Caco-2 (cell line): ENCODE measurements around the gene UBAP2. TPM values are rescaled to one million over a fixed set of nuclear protein-coding genes. Genes with fewer than 3 reads are reported as not detected.
"Not testable (repeated sequence)": the region's sequence is repeated elsewhere in the genome, so short reads cannot be mapped to it uniquely, and the experiment has no call there.

ENCODE experiments used
- BruUV-seq: library from RNA; stranded (reverse); fragments of 400-500 nt; replicated peaks from 2 replicates; lab custom pipeline; 2021; lab: Mats Ljungman, UMichigan
- CTCF ChIA-PET: fragments of 300-600 bp; sonication (Branson Sonifier 250); formaldehyde crosslinking; loops from one replicate; lab custom pipeline; 2022; ENCODE audit warnings: antibody characterized with exemption; lab: Charles Lee
- POLR2A ChIA-PET: fragments of 300-600 bp; sonication (Branson Sonifier 250); formaldehyde crosslinking; loops from one replicate; lab custom pipeline; 2022; ENCODE audit warnings: antibody characterized with exemption; lab: Charles Lee
- DNase-seq, 2 experiments: peaks; one replicate each; pipeline versions ENCODE4 v3.0.0 to v3.0.0-alpha.2; 2020 to 2022
- H3K27me3 ChIP-seq: replicated peaks from 2 replicates; pipeline ENCODE4 v1.6.0; 2011; ENCODE audit warnings: low read length; ENCODE audit not compliant: control insufficient read depth, insufficient read depth
- H3K36me3 ChIP-seq: 2 replicates; pipeline ENCODE4 v1.5.1; 2011; ENCODE audit warnings: low read length; ENCODE audit not compliant: control insufficient read depth, insufficient read depth
- H3K4me1 ChIP-seq: fragments of 250-450 bp; sonication (Bioruptor Pico); 2 replicates; pipeline ENCODE4 v1.5.1; 2020; ENCODE audit warnings: mild to moderate bottlenecking
- H3K4me3 ChIP-seq: 2 replicates; pipeline ENCODE4 v1.5.1; 2011; ENCODE audit warnings: low read depth, mild to moderate bottlenecking, control low read depth, low read length
- H3K9me3 ChIP-seq: fragments of 250-450 bp; sonication (Bioruptor Pico); 2 replicates; pipeline ENCODE4 v1.5.1; 2020; ENCODE audit warnings: mild to moderate bottlenecking, moderate library complexity
- H3K27ac Mint-ChIP-seq: one replicate; pipeline ENCODE4 v1.8.0; 2022; ENCODE audit warnings: mixed read lengths; ENCODE audit not compliant: unreplicated experiment
- H3K27me3 Mint-ChIP-seq: one replicate; pipeline ENCODE4 v1.8.0; 2022; ENCODE audit warnings: mixed read lengths; ENCODE audit not compliant: insufficient read depth, unreplicated experiment
- H3K36me3 Mint-ChIP-seq: one replicate; pipeline ENCODE4 v1.8.0; 2022; ENCODE audit warnings: mild to moderate bottlenecking, mixed read lengths; ENCODE audit not compliant: insufficient read depth, unreplicated experiment
- H3K4me1 Mint-ChIP-seq: one replicate; pipeline ENCODE4 v1.8.0; 2022; ENCODE audit warnings: low read depth, mixed read lengths; ENCODE audit not compliant: unreplicated experiment
- H3K4me3 Mint-ChIP-seq: one replicate; pipeline ENCODE4 v1.8.0; 2022; ENCODE audit warnings: mild to moderate bottlenecking, moderate library complexity, mixed read lengths; ENCODE audit not compliant: unreplicated experiment
- H3K9me3 Mint-ChIP-seq: one replicate; pipeline ENCODE4 v1.8.0; 2022; ENCODE audit warnings: mixed read lengths; ENCODE audit not compliant: unreplicated experiment
- intact Hi-C: fragments of 100-400 bp; cut with micrococcal nuclease; formaldehyde crosslinking; loops from one replicate; pipeline ENCODE4 v1.10.0; 2022; ENCODE audit not compliant: unreplicated experiment
- total RNA-seq: library from RNA; stranded (reverse); gene quantifications from 2 replicates; pipeline ENCODE4 v1.2.3, GENCODE V29; 2022
- TF ChIP-seq, protein P1 (sequence below), 2 experiments: fragments of 200-600 bp in 1 of 2; IDR thresholded peaks; 1 replicate in 1 of 2; 2 replicates in 1 of 2; pipeline versions ENCODE4 v1.5.1 to v1.8.0; 2011 to 2022; ENCODE audit warnings: antibody characterized with exemption in 1 of 2, control low read depth in 1 of 2, inconsistent platforms in 1 of 2, low read depth in 1 of 2, low read length in 1 of 2, mild to moderate bottlenecking in 1 of 2, moderate library complexity in 1 of 2; ENCODE audit not compliant: insufficient read depth in 1 of 2, severe bottlenecking in 1 of 2, unreplicated experiment in 1 of 2

Gene UBAP2
- total RNA-seq, 1 experiment from 2014 or later: 87.5 TPM

DNA sequence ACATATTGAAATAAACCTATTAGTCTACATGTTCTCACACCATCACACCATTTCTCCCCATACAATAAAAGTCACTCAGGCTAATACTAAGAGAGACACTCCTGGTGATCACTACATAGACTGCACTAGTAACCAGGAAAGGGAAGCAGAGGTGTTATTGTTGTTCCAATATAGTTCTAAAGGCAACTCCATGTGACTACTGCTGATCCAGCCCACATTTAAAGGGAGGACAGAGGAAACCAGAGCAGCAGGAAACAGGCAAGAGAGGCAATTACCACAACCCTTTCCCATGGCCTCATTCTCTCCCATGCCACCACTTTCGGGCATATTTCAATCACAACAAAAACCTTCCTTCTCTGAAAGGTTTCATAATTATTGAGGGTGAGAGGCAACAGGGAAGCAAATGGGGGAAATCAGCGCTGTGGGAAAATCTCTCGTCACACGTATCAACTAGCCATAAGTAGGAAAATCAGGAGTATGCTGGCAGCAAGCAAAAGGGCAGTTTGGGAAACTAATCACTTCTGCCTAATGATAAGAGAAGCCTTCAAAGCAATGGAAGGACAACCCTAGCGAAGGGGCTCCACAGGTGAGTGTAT lies 1.8 kb downstream of the UBAP2 start:
- CTCF ChIA-PET: no interaction called here
- no peaks in the 10 kb centered on the region for H3K9me3 Mint-ChIP-seq
- DNase-seq: no peak
- POLR2A ChIA-PET: interaction anchor here (3.8 kb wide), 1 partner anchor 26 kb away, joined by 68 read pairs; no protein-coding TSS in a partner anchor
- H3K4me1 ChIP-seq: peaks cover 18% of the 10 kb centered on the region
- no peaks in the 10 kb centered on the region for H3K27me3 Mint-ChIP-seq
- no peaks in the 10 kb centered on the region for H3K27me3 ChIP-seq
- peak overlapping the region; percentile 33 for H3K27ac Mint-ChIP-seq
- peak overlapping the region; percentile 99 for H3K4me3 ChIP-seq
- intact Hi-C loops: loop anchor here (5.0 kb wide), 1 partner anchor 330 kb away; the partner anchor contains the start of gene MYORG
- peaks cover 77% of the 10 kb centered on the region for H3K36me3 Mint-ChIP-seq
- no TSS peak for BruUV-seq
- H3K9me3 ChIP-seq: no peaks in the 10 kb centered on the region
- TF ChIP-seq, protein P1, sequence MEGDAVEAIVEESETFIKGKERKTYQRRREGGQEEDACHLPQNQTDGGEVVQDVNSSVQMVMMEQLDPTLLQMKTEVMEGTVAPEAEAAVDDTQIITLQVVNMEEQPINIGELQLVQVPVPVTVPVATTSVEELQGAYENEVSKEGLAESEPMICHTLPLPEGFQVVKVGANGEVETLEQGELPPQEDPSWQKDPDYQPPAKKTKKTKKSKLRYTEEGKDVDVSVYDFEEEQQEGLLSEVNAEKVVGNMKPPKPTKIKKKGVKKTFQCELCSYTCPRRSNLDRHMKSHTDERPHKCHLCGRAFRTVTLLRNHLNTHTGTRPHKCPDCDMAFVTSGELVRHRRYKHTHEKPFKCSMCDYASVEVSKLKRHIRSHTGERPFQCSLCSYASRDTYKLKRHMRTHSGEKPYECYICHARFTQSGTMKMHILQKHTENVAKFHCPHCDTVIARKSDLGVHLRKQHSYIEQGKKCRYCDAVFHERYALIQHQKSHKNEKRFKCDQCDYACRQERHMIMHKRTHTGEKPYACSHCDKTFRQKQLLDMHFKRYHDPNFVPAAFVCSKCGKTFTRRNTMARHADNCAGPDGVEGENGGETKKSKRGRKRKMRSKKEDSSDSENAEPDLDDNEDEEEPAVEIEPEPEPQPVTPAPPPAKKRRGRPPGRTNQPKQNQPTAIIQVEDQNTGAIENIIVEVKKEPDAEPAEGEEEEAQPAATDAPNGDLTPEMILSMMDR (IDR thresholded peaks at IDR 0.05; ENCODE audit: insufficient read depth in 1 of 2, low read depth in 1 of 2, low read length in 1 of 2, severe bottlenecking in 1 of 2, unreplicated experiment in 1 of 2): no peak
- H3K4me3 Mint-ChIP-seq: peak overlapping the region; percentile 100
- no peaks in the 10 kb centered on the region; the same call in 1 of the 2 replicates for H3K36me3 ChIP-seq
- peaks cover 17% of the 10 kb centered on the region for H3K4me1 Mint-ChIP-seq

DNA sequence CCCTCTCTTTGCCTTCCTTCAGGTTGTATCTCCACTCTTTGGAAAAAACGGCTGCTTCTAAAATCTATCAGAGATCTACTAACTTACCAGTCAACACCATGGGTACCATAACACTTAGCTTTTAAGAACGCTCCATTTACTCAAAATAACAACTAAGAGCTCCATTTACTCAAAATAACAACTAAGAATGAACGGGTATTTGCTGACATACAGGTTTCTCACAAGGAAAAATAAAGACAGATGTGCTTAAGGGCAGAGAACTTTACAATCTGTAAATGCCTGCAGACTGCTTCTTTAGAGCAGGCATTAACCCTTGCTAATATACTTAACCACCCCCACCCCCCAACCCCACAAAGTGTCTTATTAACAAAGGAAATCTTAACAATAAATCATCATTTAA lies 2.8 kb downstream of the UBAP2 start:
- intact Hi-C loops: loop anchor here (5.0 kb wide), 1 partner anchor 331 kb away; the partner anchor contains the start of gene MYORG
- H3K36me3 Mint-ChIP-seq: peaks cover 87% of the 10 kb centered on the region
- Histone ChIP-seq H3K9me3 (no peaks in the 10 kb centered on the region), H3K4me3 (no peak overlapping the region), H3K27me3 (no peaks in the 10 kb centered on the region), H3K4me1 (peaks cover 18% of the 10 kb centered on the region), H3K36me3 (no peaks in the 10 kb centered on the region; the same call in 1 of the 2 replicates)
- no peaks in the 10 kb centered on the region for H3K9me3 Mint-ChIP-seq
- ChIA-PET CTCF (no interaction called here), POLR2A (no interaction called here)
- H3K27me3 Mint-ChIP-seq: no peaks in the 10 kb centered on the region
- peak overlapping the region; percentile 43 for H3K27ac Mint-ChIP-seq
- TF ChIP-seq, protein P1 (IDR thresholded peaks at IDR 0.05; ENCODE audit: insufficient read depth in 1 of 2, low read depth in 1 of 2, low read length in 1 of 2, severe bottlenecking in 1 of 2, unreplicated experiment in 1 of 2): no peak
- H3K4me3 Mint-ChIP-seq: peak overlapping the region; percentile 100
- H3K4me1 Mint-ChIP-seq: peaks cover 17% of the 10 kb centered on the region
- no peak for DNase-seq
- no TSS peak for BruUV-seq

DNA sequence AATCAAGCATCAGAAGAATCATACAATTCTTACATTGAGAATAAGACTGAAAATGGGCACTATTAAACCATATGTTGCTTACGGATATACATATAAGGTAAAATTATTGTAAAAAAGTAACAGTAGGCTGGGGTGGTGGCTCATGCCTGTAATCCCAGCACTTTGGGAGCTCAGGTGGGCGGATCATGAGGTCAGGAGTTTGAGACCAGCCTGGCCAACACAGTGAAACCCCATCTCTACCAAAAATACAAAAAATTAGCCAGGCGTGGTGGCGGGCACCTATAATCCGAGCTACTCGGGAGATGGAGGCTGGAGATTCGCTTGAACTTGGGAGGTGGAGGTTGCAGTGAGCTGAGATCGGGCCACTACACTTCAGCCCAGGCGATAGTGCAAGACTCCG lies 6.6 kb downstream of the UBAP2 start:
- intact Hi-C loops, H3K4me3 Mint-ChIP-seq, H3K27ac Mint-ChIP-seq, H3K9me3 ChIP-seq, H3K27me3 Mint-ChIP-seq, POLR2A ChIA-PET, H3K9me3 Mint-ChIP-seq, H3K4me3 ChIP-seq, CTCF ChIA-PET, H3K36me3 ChIP-seq, BruUV-seq, H3K27me3 ChIP-seq, DNase-seq: not testable (repeated sequence)
- Mint-ChIP-seq H3K36me3 (peaks cover 94% of the 10 kb centered on the region), H3K4me1 (peaks cover 14% of the 10 kb centered on the region)
- peaks cover 18% of the 10 kb centered on the region for H3K4me1 ChIP-seq

DNA sequence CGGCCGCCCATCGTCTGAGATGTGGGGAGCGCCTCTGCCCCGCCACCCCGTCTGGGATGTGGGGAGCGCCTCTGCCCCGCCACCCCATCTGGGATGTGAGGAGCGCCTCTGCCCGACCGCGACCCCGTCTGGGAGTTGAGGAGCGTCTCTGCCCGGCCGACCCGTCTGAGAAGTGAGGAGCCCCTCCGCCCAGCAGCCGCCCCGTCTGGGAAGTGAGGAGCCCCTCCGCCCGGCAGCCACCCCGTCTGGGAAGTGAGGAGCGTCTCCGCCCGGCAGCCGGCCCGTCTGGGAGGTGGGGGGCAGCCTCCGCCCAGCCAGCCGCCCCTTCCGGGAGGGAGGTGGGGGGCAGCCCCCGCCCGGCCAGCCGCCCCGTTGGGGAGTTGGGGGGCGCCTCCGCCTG lies 9.8 kb downstream of the UBAP2 start:
- intact Hi-C loops, BruUV-seq, H3K27me3 Mint-ChIP-seq, DNase-seq, H3K4me3 ChIP-seq, H3K27me3 ChIP-seq, CTCF ChIA-PET, H3K9me3 ChIP-seq, H3K36me3 ChIP-seq, H3K9me3 Mint-ChIP-seq, H3K4me3 Mint-ChIP-seq, POLR2A ChIA-PET, H3K27ac Mint-ChIP-seq: not testable (repeated sequence)
- Mint-ChIP-seq H3K36me3 (peaks cover 84% of the 10 kb centered on the region), H3K4me1 (peaks cover 15% of the 10 kb centered on the region)
- peaks cover 38% of the 10 kb centered on the region for H3K4me1 ChIP-seq
